NT2/D1 (cell line): ENCODE data around the gene SLC25A33.

Experiments used
- YY1 ChIP-seq: IDR thresholded peaks from 2 replicates; pipeline ENCODE4 v1.6.1; 2011; ENCODE audit not compliant: insufficient read length, insufficient read depth
- ZNF274 ChIP-seq: IDR thresholded peaks from 2 replicates; pipeline ENCODE4 v1.6.1; 2011; ENCODE audit warnings: mild to moderate bottlenecking, low read depth, low read length

DNA sequence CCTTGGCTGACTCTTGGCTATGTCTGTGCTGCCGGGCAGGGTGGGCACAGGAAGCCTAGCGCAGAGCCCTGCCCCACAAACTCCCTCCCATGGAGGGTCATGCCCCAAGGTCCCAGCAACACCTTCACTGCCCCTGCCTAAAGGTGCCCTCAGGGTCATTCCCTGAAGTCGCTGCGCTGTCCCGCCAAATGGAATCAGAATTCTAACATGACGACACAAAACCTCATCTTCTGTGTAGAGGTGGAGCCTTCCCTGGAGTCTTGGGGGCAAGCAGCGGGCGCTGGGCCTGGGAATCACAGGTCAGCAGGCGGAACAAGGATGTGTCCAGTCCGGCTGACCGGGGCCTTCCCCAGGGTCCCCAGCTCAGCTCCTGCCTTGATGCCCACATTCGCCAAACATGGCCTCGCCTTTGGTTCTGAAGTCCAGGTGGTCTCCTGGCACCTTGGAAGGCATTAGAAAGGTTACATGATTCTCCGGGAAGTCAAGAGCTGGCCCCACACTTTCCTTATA lies 66.7 kb downstream of the SLC25A33 start:
- TF ChIP-seq ZNF274 (no peak), YY1 (no peak)
